ENCODE results near the gene BIRC2. TPM values are rescaled to one million over a fixed set of nuclear protein-coding genes. Genes with fewer than 3 reads are reported as not detected.
"Not testable (repeated sequence)": the region's sequence is repeated elsewhere in the genome, so short reads cannot be mapped to it uniquely, and the experiment has no call there.

The BIRC2 gene
- total RNA-seq, 1 donor from 2014 or later = 20.8 TPM

DNA sequence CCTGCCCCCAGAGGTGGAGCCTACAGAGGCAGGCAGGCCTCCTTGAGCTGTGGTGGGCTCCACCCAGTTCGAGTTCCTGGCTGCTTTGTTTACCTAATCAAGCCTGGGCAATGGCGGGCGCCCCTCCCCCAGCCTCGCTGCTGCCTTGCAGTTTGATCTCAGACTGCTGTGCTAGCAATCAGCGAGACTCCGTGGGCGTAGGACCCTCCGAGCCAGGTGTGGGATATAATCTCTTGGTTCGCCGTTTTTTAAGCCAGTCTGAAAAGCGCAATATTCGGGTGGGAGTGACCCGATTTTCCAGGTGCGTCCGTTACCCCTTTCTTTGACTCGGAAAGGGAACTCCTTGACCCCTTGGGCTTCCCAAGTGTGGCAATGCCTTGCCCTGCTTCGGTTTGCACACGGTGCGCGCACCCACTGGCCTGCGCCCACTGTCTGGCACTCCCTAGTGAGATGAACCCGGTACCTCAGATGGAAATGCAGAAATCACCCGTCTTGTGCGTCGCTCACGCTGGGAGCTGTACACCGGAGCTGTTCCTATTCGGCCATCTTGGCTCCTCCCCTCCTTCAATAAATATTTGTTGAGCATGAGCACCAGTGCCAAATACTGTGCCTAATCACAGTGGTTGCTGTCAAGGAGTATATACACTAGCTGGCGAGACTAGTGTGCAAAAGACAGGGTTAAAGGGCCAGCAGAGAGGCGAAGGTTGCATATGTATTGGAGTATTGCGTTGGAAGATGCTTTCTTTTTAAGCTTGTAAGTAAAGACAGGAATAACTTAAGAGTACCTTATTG is 27.8 kb downstream of the BIRC2 start:
- DNase-seq (ENCODE audit: low spot score); ATAC-seq: not testable (repeated sequence)

DNA sequence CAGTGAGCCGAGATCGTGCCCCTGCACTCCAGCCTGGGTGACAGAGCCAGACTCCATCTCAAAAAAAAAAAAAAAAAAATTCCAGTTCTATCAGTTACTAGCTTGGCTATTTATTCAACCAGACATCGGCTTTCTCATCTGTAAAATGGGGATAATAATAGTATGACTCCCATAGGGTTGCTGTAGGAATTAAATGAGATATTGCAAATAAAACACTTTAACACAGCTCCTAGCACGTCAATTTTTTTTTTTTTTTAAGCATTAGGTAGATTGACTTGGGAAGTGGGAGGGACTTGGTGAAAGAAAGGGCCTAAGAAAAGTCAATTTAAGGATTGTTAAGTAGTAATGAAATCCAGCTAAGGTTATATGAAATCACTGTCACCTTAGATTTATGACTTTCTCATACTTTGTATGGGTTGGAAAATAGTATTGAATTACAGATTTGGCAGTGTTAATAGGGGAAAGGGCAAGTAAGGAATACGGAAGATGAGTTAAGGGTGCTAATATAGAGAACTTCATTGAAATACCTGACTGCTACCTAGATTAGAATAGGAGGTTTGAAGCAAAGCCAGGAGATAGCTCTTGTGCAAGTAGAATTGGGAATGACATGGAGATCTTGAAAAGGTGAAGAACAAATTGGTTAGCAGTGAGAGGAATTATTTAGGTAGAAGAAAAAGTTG is 28.8 kb downstream of the BIRC2 start:
- ATAC-seq = peak; percentile 31
- no peak for DNase-seq (ENCODE audit: low spot score)

DNA sequence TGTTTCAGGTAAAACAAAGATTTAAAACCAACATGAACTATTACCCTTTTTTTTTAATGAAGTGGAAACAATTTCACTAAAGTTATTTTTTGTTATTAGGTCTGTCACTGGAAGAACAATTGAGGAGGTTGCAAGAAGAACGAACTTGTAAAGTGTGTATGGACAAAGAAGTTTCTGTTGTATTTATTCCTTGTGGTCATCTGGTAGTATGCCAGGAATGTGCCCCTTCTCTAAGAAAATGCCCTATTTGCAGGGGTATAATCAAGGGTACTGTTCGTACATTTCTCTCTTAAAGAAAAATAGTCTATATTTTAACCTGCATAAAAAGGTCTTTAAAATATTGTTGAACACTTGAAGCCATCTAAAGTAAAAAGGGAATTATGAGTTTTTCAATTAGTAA is 30.9 kb downstream of the BIRC2 start:
- ATAC-seq (no peak), DNase-seq (ENCODE audit: low spot score) (no peak)

DNA sequence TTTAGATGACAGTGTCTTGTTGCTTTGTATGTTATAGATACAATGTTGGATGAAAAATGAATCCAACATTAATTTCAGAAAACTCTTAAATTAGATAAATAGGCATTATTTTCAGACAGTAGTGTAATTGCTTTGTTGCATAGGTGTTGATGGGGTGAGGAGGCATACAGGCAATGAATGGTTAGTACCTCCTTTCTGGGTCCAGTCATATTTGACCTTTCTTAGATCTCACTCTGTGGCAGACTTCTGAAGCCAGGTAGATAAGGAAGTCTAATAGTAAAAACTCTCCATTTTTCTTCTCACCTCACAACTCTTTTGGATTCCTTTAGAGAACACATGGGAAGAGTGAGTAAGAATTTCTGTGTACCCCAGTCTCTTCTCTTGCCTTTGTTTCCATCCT is 31.8 kb downstream of the BIRC2 start:
- no peak for DNase-seq (ENCODE audit: low spot score)
- no peak for ATAC-seq

- no peak for ATAC-seq
Measured at GRCh38 chr11:102382384-102382783, 35.4 kb downstream of the BIRC2 start.

GRCh38 chr11:102383839-102384238 is 36.8 kb downstream of the BIRC2 start:
- ATAC-seq = no peak
- DNase-seq (ENCODE audit: low spot score) = no peak

More at GRCh38 chr11:102382384-102382783, 35.4 kb downstream of the BIRC2 start:
- DNase-seq (ENCODE audit: low spot score) = no peak

DNA sequence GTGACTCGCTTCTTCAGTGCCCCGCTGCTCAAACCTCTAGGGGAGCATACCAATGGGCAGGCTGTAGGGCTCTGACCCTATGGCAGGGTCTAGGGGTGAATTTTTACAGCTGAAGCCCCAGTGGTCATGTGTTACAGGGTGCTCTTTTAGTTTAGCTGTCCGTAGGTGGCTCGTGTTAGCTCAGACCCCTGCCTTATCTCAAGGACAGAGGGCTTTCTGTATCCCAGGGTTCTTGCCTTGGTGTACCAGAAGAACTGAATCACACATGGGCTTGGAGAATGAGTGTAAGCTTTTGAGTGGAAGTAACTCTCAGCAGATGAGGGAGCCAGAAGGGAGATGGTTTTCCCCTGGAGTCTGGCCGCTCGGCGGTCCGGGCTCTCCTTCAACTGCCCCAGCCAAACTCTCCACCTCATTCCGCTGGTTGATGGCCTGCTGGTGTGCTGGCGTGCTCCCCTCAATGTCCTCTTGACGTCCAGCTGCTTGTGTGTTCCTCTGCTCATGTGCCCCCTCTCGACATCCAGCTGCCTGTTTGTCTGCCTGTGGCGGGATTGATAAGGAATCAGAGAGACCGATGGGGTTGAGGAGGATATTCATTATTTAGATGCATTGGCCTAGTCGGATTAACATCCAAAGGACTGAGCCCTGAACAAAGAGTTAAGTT is 37.5 kb downstream of the BIRC2 start:
- no peak for ATAC-seq
- no peak for DNase-seq (ENCODE audit: low spot score)

DNA sequence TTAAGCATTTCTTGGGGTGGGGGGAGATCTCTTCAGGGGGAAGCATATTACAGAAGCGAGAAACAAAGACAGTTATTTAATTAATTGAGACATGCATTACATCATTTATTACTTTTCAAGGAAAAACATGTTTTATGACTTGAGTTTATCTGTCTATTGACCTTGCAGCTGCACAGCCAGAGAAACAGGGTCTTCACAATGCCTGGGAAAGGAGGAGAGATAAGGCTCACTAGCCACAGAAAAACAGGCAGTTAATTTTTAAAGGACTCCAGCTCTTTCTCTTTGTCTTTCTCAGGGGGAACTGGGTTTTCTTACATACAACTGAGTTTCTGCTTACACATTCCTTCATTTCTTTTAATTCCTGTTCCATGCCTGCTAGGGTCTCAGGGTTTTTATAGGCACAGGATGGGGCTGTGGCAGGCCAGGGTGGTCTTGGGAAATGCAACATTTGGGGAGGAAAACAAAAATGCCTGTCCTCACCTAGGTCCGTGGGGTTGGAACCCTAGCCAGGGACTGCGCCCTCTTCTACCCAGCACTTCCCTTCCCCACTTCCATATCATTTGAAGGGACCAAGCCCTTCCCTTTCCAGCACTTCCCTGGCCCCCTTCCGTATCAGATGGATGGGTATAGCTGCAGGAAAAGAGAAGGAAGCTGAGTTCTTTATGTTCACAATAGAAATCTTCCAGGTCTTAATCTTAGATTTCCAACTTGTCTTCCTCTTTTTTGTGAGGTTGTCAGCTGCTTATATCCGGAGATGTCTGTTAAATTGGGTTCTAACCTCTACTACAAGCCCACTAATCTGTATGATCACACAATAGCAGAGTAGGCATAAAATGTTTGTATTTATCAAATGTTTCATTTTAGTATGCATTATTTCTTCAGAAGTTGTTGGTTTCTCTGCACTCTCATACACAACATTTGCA is 38.3 kb downstream of the BIRC2 start:
- no peak for DNase-seq (ENCODE audit: low spot score)
- ATAC-seq = peak; percentile 30

GRCh38 chr11:102386136-102386734 is 39.2 kb downstream of the BIRC2 start:
- ATAC-seq (no peak), DNase-seq (ENCODE audit: low spot score) (no peak)

DNA sequence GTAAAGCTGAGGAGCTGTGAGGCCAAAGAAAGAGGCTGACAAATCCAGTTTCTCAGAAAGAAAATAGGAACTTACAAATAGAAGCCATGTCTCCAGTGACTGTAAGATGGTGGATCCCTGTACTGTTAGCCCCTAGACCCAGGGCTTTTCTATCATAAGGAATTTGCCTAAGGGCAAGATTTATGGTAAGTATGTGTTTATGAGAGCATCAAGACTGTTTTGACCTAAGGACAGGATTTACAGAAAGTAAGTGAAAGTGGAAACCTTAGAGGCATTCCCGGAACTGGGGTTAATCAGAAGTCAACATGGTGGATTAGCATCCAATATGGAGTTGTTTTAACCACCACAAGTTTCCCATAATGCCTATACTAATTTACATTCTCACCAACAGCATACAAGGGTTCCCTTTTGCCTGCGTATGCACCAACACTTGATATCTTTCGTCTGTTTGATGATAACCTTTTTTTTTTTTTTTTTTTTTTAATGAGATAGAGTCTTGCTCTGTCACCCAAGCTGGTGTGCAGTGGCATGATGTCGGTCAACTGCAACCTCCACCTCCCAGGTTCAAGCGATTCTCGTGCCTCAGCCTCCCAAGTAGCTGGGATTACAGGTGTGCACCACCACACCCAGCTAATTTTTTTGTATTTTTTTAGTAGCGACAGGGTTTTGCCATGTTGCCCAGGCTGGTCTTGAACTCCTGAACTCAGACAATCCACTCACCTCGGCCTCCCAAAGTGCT is 40.2 kb downstream of the BIRC2 start:
- ATAC-seq = no peak
- DNase-seq (ENCODE audit: low spot score) = no peak

DNA sequence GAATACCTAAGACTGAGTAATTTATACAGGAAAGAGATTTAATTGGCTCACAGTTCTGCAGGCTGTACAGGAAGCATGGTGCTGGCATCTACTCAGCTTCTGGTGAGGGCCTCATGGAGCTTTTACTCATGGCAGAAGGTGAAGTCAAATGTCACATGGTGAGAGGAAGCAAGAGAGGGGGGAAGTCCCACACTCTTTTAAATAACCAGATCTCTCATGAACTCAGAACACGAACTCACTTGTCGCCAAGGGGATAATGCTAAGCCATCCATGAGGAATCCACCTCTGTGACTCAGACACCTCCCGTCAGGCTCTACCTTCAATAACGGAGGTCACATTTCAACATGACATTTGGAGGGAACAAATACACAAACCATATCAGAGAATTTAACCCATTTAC is 42.2 kb downstream of the BIRC2 start:
- no peak for ATAC-seq
- no peak for DNase-seq (ENCODE audit: low spot score)

GRCh38 chr11:102390667-102391465 is 43.9 kb downstream of the BIRC2 start:
- DNase-seq (ENCODE audit: low spot score) = peak; percentile 74
- ATAC-seq = peak; percentile 97

GRCh38 chr11:102391549-102392237 is 44.7 kb downstream of the BIRC2 start:
- ATAC-seq = peak; percentile 2
- no peak for DNase-seq (ENCODE audit: low spot score)

DNA sequence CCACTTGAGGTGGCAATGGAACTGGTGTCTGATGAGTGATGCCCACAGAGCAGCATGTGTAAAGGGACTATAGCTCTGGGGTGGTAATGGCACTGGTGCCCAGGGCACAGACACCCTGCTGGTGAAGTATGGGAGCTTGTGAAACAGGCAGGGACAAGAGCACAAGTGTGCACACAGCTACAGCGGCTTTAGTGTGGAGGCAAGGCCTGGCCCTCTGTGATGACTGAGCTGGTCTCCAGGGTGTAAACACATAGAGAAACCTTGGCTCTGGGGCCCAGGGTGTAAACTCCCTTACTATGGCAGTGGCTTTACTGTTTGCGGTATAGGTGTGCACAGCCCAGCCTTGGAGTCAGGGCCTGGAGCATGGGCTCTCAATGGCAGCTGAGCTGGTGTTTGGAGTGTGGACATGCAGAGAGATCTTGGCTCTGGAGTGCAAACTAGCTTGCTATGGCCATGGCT is 46.3 kb downstream of the BIRC2 start:
- ATAC-seq = peak; percentile 5
- DNase-seq (ENCODE audit: low spot score) = no peak

- ATAC-seq = no peak
- no peak for DNase-seq (ENCODE audit: low spot score)
Measured at GRCh38 chr11:102395720-102396393, 48.8 kb downstream of the BIRC2 start.

- ATAC-seq (no peak), DNase-seq (ENCODE audit: low spot score) (no peak)
Measured at GRCh38 chr11:102396708-102397563, 49.9 kb downstream of the BIRC2 start.

DNA sequence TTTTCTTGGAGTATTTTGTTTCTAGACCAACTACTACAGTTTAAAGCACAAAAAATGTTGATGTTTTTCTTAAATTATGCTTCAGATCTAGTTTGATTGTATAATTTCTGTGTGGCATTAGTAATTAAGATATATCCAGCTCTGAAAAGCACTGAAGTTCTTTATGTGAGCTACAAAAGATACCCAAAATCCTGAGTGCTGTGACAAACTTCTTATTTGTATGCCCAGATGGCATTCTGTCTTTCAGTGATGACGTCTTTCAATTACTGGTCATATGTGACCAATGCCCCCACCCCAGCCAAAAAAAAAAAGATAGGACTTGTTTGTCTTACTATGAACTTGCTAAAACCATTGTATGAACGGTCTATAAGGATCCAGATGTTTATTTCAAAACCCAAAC is 51.3 kb downstream of the BIRC2 start:
- no peak for ATAC-seq

More for the DNA sequence above, 51.3 kb downstream of the BIRC2 start:
- DNase-seq (ENCODE audit: low spot score) = no peak
